Colon (tissue), 2 donors: ENCODE results near the gene GRID1.

ENCODE experiments used
- FAIRE-seq: peaks from 2 replicates; lab custom pipeline; 2012; peaks lifted over from hg19 to GRCh38; lab: Jason Lieb, UNC
- donor health status: control.
- donor health status: control.

Gene GRID1

GRCh38 chr10:85594239-85594638 is 772.4 kb downstream of the GRID1 start:
- no peak for FAIRE-seq

- FAIRE-seq: no peak
Measured at GRCh38 chr10:85593226-85593772, 773.3 kb downstream of the GRID1 start.

- no peak for FAIRE-seq
Measured at GRCh38 chr10:85581371-85581770, 785.2 kb downstream of the GRID1 start.

- FAIRE-seq: no peak
Measured at GRCh38 chr10:85580585-85580984, 786.0 kb downstream of the GRID1 start.

- FAIRE-seq: no peak
Measured at GRCh38 chr10:85578860-85579259, 787.7 kb downstream of the GRID1 start.

- no peak for FAIRE-seq
Measured at GRCh38 chr10:85575441-85575840, 791.2 kb downstream of the GRID1 start.

- FAIRE-seq: no peak
Measured at GRCh38 chr10:85570871-85571270, 795.7 kb downstream of the GRID1 start.

- no peak for FAIRE-seq
Measured at GRCh38 chr10:85565381-85565780, 801.2 kb downstream of the GRID1 start.

- no peak for FAIRE-seq
Measured at GRCh38 chr10:85558533-85558932, 808.1 kb downstream of the GRID1 start.

GRCh38 chr10:85557706-85558105 is 808.9 kb downstream of the GRID1 start:
- no peak for FAIRE-seq

- no peak for FAIRE-seq
Measured at GRCh38 chr10:85557077-85557476, 809.5 kb downstream of the GRID1 start.
